SK-N-DZ (cell line): ENCODE measurements around the gene SLC7A8.
A peak's percentile ranks its signal among the peaks of the same experiment; 100 is the strongest.

Experiments
- DNase-seq: peaks from one replicate; pipeline ENCODE4 v3.0.0-alpha.2; 2015; ENCODE audit warnings: low spot score

SLC7A8 gene

DNA sequence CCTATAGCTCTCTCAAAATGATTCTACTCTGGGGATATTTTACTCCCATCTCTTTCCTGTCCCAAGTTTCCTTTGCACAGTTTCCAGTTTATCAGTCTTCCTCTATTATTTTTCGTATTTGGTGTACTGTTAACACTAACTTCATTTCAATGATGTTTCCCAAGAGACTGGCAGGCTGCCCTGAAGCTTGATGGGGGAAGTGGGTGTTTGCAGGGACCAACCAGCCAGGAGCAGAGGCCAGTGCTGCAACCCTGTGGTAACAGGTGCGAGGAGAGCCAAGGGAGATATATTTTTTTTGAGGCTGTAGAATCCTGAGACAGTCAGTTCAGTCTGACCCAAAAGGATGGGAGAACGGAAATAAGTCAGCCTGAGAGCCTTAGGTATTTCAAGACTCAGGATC is 52.6 kb downstream of the SLC7A8 start:
- DNase-seq, result no peak

DNA sequence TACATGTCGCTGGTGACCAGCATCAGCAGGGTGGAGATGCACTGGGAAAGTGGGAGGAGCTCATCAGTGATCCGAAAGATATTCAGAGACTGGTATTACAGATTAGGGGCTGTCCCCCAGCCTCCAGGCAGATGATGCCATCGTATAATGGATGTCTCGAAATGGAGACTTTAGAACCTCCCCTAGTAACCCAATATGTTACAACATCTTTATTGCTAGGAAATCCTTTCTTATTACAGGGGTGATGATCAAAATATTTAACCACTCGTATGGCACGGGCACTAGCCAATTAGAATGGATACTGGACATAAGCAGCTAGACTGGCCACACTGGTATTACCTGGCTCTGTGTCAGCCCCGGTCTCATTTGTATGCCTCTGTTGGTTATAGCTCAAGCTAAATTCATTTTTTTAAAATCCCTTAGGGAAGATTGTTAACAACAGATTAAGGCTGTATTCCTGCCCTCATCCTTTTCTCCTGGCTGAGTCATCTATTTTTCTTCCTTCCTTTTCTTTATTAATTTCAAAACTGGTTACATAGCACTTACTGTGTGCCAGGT is 53.6 kb downstream of the SLC7A8 start:
- DNase-seq, result no peak

- no peak for DNase-seq
Observed at GRCh38 chr14:23128969-23129758, 54.3 kb downstream of the SLC7A8 start.

DNA sequence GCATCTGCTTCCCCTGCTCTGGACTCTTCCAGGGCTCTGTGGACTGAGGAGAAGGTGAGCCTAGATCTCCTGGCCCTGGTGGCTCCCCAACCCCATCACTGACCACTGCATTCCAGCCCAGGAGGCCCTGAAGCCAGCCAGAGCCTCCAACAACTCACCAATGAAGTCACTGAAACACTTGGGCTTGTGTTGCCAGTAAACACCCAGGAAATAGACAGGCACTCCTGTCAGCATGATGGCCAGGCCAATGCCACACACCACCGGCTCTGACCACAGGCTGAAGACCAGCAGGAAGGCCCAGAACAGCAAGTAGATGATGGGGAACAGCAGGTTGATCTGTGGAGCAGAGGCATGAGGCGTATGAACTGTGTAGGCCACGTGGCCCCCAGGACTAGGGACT is 55.6 kb downstream of the SLC7A8 start:
- no peak for DNase-seq

- DNase-seq, result no peak
Observed at GRCh38 chr14:23126548-23127278, 56.7 kb downstream of the SLC7A8 start.

GRCh38 chr14:23125933-23126524 is 57.4 kb downstream of the SLC7A8 start:
- no peak for DNase-seq

GRCh38 chr14:23125011-23125410 is 58.4 kb downstream of the SLC7A8 start:
- no peak for DNase-seq

GRCh38 chr14:23124337-23124954 is 59.0 kb downstream of the SLC7A8 start:
- DNase-seq, result no peak

GRCh38 chr14:23123419-23123818 is 60.0 kb downstream of the SLC7A8 start:
- no peak for DNase-seq

GRCh38 chr14:23122086-23122485 is 61.4 kb downstream of the SLC7A8 start:
- no peak for DNase-seq

DNA sequence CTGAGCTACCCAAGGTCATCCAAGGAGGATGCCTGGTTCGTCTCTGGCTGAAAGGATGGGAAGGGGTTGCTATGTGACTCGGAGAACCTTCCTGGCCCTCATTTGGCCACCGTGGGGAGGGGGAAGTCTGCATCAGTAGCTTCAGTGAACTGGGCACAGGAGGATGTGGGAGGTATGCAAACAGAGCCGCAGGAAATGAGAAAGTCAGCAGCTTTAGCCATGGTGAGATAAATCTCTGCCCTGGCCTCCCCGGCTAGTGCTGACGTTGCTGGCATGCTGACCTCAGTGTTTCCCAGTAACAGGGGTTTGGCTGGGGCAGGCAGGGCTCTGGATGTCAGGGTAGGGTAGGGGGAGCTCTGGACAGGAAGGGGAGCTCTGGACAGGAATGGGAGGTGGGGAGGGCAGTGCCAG is 62.1 kb downstream of the SLC7A8 start:
- no peak for DNase-seq

DNA sequence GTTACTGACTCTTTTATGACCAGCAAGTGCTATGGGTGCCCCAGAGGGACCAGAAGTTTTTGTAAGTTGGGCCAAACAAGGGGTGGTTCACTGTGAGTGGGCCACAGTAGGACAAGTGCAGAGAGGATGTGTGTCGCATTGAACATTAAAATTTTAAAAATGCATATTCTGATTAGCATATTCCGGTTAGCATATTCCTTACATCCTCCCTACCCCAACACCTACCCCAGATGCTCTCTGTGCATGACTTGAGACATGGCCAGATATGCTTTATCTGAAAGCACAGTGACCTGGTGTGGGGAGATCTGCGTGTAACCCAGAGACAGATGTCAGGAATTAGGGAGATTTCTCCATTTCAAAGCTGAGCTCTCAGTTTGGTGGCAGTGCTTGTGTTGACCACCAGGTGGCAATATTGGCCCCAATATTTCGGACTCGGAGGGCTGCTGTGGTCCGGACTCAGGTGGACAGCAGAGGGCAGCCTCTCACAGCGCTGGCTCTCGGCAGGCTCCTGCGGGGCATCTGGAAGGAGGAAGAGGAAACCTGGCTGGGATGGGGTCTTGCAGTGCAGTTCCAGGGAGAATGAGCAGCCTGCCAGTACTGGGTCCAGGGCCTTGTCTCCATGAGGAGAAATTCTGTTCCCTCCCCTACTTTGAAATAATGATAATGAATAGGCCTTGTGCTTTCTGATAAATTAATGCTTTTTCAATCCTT is 62.8 kb downstream of the SLC7A8 start:
- peak; percentile 88 for DNase-seq

DNA sequence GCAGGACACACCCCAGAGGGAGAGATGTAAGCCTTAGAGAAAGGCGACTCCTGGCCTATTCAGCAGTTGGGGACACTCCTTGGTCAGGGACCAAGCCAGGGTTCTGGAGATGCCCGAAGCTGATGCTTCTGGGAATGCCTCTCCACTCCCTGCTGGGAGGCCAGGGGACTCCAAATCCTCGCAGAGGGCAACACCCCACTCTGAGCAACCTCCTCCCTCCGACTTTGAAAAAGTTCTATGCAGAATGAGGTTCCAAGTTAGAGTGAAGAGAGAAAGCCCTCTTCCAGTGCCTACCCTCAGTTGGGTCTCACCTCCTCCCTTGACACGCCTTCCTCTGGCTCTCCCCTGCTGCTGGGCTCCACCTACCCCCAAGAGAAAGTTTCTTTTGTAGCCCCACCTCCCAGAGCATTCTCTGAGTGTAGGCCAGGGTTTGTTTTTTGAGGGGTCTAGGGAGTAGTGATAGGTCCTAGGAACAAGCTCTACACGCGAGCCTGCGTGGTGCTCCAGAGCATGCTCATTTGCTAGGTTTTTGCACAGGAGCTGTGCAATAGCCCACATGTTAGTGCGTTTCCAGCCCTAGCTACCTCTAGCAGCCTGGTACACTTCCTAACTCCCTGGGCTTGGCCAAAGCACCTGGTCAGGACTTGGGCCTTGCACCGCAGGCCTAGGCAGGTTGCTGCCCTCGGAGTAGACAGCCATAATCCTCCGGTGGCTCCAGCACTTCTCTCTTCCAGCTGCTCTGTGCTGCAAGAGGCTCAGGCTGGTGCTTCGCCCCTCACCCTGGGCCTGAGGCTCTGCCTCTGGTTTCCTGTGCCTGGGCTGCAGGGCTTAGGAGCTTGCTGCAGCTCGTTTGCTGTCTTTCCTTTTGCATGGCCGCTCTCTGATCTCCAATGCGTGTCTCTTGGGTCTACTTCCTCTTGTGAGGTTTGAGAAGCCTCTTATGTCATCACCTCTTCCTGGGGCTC is 63.8 kb downstream of the SLC7A8 start:
- no peak for DNase-seq

DNA sequence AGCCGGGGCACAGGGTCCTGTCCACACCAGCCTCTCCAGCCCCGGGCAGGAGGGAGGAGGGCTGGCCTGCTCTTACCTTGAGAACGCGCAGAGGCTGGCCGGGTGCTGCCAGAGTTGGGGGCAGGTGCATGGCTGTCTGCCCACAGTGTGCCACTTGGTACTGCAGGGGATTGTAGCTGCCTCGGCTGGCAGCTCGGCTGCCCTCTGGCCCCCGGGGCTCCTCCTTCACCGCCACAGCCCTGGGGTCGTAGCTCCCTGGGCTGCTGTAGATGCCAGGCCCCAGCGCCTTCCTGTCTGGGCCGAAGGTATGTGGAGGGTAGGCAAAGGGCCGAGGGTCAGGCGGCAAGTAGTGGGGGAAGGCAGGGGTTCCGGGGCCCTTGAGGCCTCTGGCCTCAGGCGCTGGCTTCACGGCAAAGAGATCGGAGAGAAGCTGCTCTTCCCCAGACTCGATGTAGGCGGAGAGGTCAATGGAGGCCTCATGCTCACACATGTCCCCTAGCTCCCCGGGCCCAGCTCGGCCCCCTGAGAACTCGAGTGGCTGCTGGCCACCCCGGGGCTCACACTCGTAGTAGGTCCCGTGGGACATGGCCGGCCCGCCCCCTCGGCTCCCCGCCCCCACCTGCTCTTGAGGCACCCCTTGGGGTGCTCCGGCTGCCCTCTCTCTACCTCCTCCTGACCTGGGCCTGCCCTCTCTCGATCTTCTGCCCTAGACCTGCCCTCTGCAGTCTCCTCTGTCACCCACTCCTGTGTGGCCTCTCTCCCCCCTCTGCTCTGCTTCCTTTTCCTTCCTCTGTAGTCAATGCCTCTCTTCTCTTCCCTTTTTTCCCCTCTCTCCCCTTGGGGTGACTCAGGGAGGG is 64.7 kb downstream of the SLC7A8 start, which contains the start of gene CEBPE:
Gene CEBPE (minus strand): TSS at position 750 of the 857 bp plus-strand sequence. CDS start 164 bp downstream, at position 586.
- no peak for DNase-seq

GRCh38 chr14:23117371-23118020 is 66.0 kb downstream of the SLC7A8 start:
- DNase-seq, result no peak

- no peak for DNase-seq
Observed at GRCh38 chr14:23115918-23116317, 67.5 kb downstream of the SLC7A8 start.

DNA sequence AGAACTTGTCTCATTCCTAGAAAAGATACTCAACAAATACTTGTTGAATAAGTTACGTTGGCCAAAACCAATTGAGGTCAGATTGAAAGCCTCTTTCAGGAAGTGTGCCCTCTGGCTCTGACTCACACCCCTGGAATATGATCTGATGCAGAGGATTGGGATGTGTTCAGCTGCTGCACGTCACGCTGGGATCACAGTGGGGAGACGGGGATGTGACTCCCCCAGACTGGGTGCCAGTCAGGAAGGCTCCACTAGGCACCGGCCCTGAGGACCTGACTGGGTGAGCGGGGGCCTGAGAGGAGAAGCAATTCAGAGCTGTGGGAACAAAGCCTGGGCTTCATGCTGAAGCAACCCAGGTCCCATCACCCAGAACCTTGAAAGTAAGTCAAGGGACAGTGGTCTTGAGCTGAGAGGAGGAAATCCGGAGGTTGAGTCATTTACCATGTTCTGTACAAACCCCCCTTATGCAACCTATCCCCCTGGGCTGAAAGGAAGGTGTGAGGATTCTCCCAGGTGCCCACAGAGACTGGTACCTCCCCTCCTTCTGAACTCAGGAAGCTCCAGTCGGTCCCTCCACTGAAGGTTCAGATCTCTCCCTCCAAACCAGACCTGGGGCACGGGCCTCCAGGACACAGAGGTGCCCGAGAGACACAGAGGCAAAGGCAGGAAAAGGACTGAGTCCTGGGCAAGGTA is 68.3 kb downstream of the SLC7A8 start:
- DNase-seq, result no peak

GRCh38 chr14:23114669-23115038 is 68.8 kb downstream of the SLC7A8 start:
- no peak for DNase-seq
